Measurements from ENCODE around the gene OTOS.

Gene OTOS

DNA sequence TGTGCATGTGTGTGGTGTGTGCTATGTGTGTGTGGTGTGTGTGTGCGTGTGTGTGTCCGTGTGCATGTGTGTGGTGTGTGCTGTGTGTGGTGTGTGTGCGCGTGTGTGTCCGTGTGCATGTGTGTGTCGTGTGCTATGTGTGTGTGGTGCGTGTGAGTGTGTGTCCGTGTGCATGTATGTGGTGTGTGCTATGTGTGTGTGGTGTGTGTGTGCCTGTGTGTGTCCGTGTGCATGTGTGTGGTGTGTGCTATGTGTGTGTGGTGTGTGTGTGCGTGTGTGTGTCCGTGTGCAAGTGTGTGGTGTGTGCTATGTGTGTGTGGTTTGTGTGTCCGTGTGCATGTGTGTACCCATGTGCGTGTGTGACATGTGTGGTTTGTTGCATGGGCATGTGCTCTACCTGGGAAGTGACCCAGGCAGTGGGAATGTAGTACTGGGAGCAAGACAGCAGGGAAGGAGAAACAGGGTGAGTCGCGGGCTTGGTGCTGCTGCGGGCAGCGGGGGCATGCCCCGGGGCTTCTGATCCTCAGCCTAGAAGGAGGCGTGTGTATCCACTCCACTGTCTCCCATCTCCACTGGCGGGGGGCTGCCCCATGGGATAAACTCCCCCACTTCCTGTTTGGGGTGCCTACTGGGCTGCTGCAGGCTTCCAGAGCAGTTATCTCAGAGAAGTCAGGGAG, 7.6 kb upstream of the OTOS start:
- Histone ChIP-seq H3K4me1 (ENCODE audit: control insufficient read depth, low read length) (no peaks in the 10 kb centered on the region), H3K36me3 (ENCODE audit: control insufficient read depth, low read length) (no peaks in the 10 kb centered on the region), H3K27ac (ENCODE audit: low read depth, low read length) (no peak overlapping the region), H3K27me3 (ENCODE audit: control insufficient read depth, low read length) (no peaks in the 10 kb centered on the region), H3K9me2 (replicated peaks; ENCODE audit: control insufficient read depth, low read length) (no peaks in the 10 kb centered on the region), H3K79me2 (ENCODE audit: control insufficient read depth, low read length) (no peaks in the 10 kb centered on the region), H4K20me1 (ENCODE audit: control insufficient read depth, insufficient read depth, low read depth, low read length) (no peaks in the 10 kb centered on the region), H3K9me3 (ENCODE audit: control insufficient read depth, insufficient read depth, low read length) (peaks cover 8% of the 10 kb centered on the region; the same call in 1 of the 2 replicates), H3K4me3 (ENCODE audit: low read length) (no peak overlapping the region), H3K4me2 (ENCODE audit: low read length) (no peak overlapping the region), H3F3A (ENCODE audit: control insufficient read depth, insufficient read depth) (no peaks in the 10 kb centered on the region; the same call in 1 of the 2 replicates)
- no peak for TF ChIP-seq EZH2phosphoT487 (IDR thresholded peaks at IDR 0.05; ENCODE audit: borderline replicate concordance, low read length)
- TF ChIP-seq, protein P1, sequence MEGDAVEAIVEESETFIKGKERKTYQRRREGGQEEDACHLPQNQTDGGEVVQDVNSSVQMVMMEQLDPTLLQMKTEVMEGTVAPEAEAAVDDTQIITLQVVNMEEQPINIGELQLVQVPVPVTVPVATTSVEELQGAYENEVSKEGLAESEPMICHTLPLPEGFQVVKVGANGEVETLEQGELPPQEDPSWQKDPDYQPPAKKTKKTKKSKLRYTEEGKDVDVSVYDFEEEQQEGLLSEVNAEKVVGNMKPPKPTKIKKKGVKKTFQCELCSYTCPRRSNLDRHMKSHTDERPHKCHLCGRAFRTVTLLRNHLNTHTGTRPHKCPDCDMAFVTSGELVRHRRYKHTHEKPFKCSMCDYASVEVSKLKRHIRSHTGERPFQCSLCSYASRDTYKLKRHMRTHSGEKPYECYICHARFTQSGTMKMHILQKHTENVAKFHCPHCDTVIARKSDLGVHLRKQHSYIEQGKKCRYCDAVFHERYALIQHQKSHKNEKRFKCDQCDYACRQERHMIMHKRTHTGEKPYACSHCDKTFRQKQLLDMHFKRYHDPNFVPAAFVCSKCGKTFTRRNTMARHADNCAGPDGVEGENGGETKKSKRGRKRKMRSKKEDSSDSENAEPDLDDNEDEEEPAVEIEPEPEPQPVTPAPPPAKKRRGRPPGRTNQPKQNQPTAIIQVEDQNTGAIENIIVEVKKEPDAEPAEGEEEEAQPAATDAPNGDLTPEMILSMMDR (IDR thresholded peaks at IDR 0.05; ENCODE audit: low read depth, low read length, poor library complexity, severe bottlenecking), result no peak

DNA sequence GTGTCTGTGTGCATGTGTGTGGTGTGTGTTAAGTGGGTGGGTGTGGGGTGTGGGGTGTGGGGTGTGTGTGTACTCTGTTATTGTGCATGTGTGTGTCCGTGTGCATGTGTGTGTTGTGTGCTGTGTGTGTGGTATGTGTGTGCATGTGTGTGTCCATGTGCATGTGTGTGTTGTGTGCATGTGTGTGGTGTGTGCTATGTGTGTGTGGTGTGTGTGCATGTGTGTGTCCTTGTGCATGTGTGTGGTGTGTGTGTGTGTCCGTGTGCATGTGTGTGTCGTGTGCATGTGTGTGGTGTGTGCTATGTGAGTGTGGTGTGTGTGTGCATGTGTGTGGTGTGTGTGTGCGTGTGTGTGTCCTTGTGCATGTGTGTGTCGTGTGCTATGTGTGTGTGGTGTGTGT, 6.9 kb upstream of the OTOS start:
- H4K20me1 ChIP-seq (ENCODE audit: control insufficient read depth, insufficient read depth, low read depth, low read length), result no peaks in the 10 kb centered on the region
- no peaks in the 10 kb centered on the region for H3K27me3 ChIP-seq (ENCODE audit: control insufficient read depth, low read length)
- no peaks in the 10 kb centered on the region for H3K9me2 ChIP-seq (replicated peaks; ENCODE audit: control insufficient read depth, low read length)
- no peaks in the 10 kb centered on the region for H3K4me1 ChIP-seq (ENCODE audit: control insufficient read depth, low read length)
- H3K36me3 ChIP-seq (ENCODE audit: control insufficient read depth, low read length), result no peaks in the 10 kb centered on the region
- no peak overlapping the region for H3K4me3 ChIP-seq (ENCODE audit: low read length)
- peaks cover 8% of the 10 kb centered on the region; the same call in 1 of the 2 replicates for H3K9me3 ChIP-seq (ENCODE audit: control insufficient read depth, insufficient read depth, low read length)
- no peak for TF ChIP-seq EZH2phosphoT487 (IDR thresholded peaks at IDR 0.05; ENCODE audit: borderline replicate concordance, low read length)
- no peaks in the 10 kb centered on the region for H3K79me2 ChIP-seq (ENCODE audit: control insufficient read depth, low read length)
- H3F3A ChIP-seq (ENCODE audit: control insufficient read depth, insufficient read depth), result no peaks in the 10 kb centered on the region; the same call in 1 of the 2 replicates
- H3K27ac ChIP-seq (ENCODE audit: low read depth, low read length), result no peak overlapping the region
- no peak overlapping the region for H3K4me2 ChIP-seq (ENCODE audit: low read length)

DNA sequence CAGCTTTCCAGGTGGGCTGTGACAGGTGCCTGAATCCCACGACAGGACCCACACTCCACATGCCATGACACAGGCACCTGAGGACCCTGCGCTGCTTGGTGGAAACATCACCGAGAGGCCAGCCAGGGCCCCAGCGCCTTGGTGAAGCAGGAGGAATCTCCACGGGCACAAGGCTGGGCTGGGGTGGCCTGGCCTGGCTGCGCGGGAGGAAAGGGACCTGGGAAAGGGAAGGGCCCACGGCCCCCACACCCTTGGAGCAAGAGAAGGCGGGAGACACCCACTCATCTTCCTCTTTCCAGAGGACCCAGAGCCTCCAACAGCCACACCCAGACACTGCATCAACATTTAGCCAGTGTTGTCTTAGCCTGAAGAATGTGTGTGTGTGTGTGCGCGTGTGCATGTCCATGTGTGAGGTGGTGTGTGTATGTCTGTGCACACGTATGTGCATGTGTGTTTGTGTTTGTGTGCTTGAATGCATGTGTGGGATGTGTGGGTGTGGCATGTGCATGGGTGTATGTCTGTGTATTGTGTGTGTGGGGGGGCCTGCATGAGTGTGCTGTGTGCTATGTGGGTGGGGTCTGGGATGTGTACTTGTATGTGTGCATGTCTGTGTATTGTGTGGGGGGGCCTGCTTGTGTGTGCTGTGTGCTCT, 6.3 kb upstream of the OTOS start:
- TF ChIP-seq, protein P1 (IDR thresholded peaks at IDR 0.05; ENCODE audit: low read depth, low read length, poor library complexity, severe bottlenecking), result no peak
- no peak for TF ChIP-seq EZH2phosphoT487 (IDR thresholded peaks at IDR 0.05; ENCODE audit: borderline replicate concordance, low read length)
- no peaks in the 10 kb centered on the region for H3K27me3 ChIP-seq (ENCODE audit: control insufficient read depth, low read length)
- no peaks in the 10 kb centered on the region for H3K4me1 ChIP-seq (ENCODE audit: control insufficient read depth, low read length)
- H3K36me3 ChIP-seq (ENCODE audit: control insufficient read depth, low read length), result no peaks in the 10 kb centered on the region
- no peak overlapping the region for H3K4me2 ChIP-seq (ENCODE audit: low read length)
- no peaks in the 10 kb centered on the region for H4K20me1 ChIP-seq (ENCODE audit: control insufficient read depth, insufficient read depth, low read depth, low read length)
- no peaks in the 10 kb centered on the region; the same call in 1 of the 2 replicates for H3F3A ChIP-seq (ENCODE audit: control insufficient read depth, insufficient read depth)
- H3K79me2 ChIP-seq (ENCODE audit: control insufficient read depth, low read length), result no peaks in the 10 kb centered on the region
- H3K4me3 ChIP-seq (ENCODE audit: low read length), result no peak overlapping the region
- peaks cover 8% of the 10 kb centered on the region; the same call in 1 of the 2 replicates for H3K9me3 ChIP-seq (ENCODE audit: control insufficient read depth, insufficient read depth, low read length)
- no peak overlapping the region for H3K27ac ChIP-seq (ENCODE audit: low read depth, low read length)
- H3K9me2 ChIP-seq (replicated peaks; ENCODE audit: control insufficient read depth, low read length), result no peaks in the 10 kb centered on the region

DNA sequence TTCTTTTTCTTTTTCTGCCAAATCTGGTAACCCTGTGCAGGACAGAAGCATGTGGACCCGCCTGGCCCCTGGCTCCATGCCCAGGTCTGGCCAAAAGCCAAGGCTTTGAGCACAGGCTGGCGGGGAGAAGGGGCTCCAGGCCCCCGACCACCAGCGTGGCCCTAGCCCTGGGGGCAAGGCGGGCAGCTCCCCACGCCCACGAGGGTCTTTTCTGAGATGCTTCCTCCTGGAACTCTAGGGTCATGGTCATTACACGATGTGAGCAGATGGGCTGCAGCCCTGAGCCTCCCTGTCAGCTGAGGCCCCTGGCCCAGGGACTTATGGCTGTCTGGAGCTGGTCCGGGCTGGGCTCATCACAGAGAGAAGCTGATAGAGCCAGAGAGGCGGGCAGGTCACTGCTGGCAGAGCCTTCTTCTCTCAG, 5.7 kb upstream of the OTOS start:
- no peaks in the 10 kb centered on the region for H4K20me1 ChIP-seq (ENCODE audit: control insufficient read depth, insufficient read depth, low read depth, low read length)
- H3F3A ChIP-seq (ENCODE audit: control insufficient read depth, insufficient read depth), result no peaks in the 10 kb centered on the region; the same call in 1 of the 2 replicates
- H3K27me3 ChIP-seq (ENCODE audit: control insufficient read depth, low read length), result no peaks in the 10 kb centered on the region
- no peak overlapping the region for H3K4me2 ChIP-seq (ENCODE audit: low read length)
- no peaks in the 10 kb centered on the region for H3K36me3 ChIP-seq (ENCODE audit: control insufficient read depth, low read length)
- no peak for TF ChIP-seq EZH2phosphoT487 (IDR thresholded peaks at IDR 0.05; ENCODE audit: borderline replicate concordance, low read length)
- TF ChIP-seq, protein P1 (IDR thresholded peaks at IDR 0.05; ENCODE audit: low read depth, low read length, poor library complexity, severe bottlenecking), result no peak
- H3K27ac ChIP-seq (ENCODE audit: low read depth, low read length), result no peak overlapping the region
- no peaks in the 10 kb centered on the region for H3K9me2 ChIP-seq (replicated peaks; ENCODE audit: control insufficient read depth, low read length)
- no peaks in the 10 kb centered on the region for H3K79me2 ChIP-seq (ENCODE audit: control insufficient read depth, low read length)
- H3K4me3 ChIP-seq (ENCODE audit: low read length), result no peak overlapping the region
- peaks cover 8% of the 10 kb centered on the region; the same call in 1 of the 2 replicates for H3K9me3 ChIP-seq (ENCODE audit: control insufficient read depth, insufficient read depth, low read length)
- H3K4me1 ChIP-seq (ENCODE audit: control insufficient read depth, low read length), result no peaks in the 10 kb centered on the region
